GM13976 (cell line): ENCODE results near the gene SRRM4.

Experiments
- DNase-seq: peaks from one replicate; pipeline ENCODE4 v3.0.0; 2012; ENCODE audit warnings: low spot score
- in situ Hi-C: fragments of 300-500 bp; cut with MboI; formaldehyde crosslinking; loops from one replicate; pipeline ENCODE4 v1.12.0; 2022; ENCODE audit warnings: low sequenced_read_pairs, mixed read lengths, inconsistent platforms; ENCODE audit not compliant: unreplicated experiment
- TF ChIP-seq, protein P1 (sequence below): IDR thresholded peaks from 2 replicates; pipeline ENCODE4 v1.5.1; 2012; ENCODE audit warnings: borderline replicate concordance, mild to moderate bottlenecking; ENCODE audit not compliant: insufficient read depth; ENCODE audit errors: extremely low read depth, missing control alignments, control extremely low read depth

SRRM4 gene

DNA sequence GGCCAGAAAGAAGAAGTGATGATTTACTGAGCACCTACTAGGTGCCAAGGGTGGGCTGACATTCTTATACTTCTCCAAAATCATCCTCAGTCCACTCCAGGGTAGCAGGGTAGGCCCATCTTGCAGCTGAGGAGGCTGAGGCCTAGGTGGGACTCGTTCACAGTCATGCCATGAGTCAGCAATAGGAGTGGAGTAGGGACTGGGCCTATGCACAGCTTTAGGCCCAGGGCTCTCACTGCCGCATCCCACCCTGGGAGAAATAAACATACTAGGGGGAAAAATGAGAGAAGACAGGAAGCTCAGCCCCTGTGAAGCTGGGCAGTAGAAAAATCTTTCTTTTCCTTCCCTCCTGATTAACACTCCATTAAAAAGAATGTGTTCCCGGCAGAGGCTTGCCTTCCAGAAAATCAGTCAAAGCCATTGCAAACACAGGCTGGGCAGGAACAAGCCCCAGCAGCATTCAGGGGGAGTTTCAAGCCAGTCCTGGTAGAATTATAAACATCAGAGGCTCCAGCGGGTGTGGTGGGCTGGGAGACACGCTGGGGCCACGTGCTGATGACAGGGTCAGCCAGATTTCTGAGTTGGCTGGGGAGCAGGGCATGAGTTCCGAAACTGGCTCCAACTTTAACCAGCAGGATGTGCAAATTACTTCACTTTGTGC is 199.2 kb downstream of the SRRM4 start:
- in situ Hi-C loops: no loop called here
- TF ChIP-seq, protein P1, sequence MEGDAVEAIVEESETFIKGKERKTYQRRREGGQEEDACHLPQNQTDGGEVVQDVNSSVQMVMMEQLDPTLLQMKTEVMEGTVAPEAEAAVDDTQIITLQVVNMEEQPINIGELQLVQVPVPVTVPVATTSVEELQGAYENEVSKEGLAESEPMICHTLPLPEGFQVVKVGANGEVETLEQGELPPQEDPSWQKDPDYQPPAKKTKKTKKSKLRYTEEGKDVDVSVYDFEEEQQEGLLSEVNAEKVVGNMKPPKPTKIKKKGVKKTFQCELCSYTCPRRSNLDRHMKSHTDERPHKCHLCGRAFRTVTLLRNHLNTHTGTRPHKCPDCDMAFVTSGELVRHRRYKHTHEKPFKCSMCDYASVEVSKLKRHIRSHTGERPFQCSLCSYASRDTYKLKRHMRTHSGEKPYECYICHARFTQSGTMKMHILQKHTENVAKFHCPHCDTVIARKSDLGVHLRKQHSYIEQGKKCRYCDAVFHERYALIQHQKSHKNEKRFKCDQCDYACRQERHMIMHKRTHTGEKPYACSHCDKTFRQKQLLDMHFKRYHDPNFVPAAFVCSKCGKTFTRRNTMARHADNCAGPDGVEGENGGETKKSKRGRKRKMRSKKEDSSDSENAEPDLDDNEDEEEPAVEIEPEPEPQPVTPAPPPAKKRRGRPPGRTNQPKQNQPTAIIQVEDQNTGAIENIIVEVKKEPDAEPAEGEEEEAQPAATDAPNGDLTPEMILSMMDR: no peak
- no peak for DNase-seq

DNA sequence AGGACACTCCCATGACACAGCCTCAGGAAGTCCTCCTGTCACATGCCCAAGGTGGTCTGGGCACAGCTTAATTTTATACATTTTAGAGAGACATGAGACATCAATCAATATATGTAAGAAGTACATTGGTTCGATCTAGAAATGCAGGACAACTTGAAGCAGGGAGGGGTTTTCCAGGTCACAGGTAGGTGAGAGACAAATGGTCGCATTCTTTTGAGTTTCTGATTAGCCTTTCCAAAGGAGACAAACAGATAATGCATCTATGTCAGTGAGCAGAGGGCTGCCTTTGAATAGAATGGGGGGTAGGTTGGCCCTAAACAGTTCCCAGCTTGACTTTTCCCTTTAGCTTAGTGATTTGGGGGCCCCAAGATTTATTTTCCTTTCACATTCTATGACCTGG is 199.9 kb downstream of the SRRM4 start:
- TF ChIP-seq, protein P1: no peak
- in situ Hi-C loops: no loop called here
- DNase-seq: no peak

DNA sequence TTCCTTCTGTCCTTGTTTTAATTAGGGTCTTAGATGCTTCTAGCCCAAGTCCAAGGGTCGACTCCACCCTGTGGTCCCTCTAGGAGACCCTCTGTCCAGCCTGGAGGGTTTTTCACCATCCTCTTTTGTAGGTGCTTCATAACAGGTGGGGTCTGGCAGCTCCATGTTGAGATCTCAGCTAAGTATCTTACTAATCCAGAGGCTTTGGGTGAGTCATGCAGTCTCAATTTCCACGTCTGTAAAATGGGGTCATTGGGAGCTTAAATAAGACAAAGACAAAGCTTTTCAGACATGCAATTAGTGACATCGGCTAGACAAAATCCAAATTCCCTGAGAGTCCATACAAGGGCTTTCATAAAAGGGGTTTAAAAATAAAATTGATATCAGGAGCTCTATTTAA is 200.6 kb downstream of the SRRM4 start:
- in situ Hi-C loops: no loop called here
- TF ChIP-seq, protein P1: no peak
- no peak for DNase-seq

DNA sequence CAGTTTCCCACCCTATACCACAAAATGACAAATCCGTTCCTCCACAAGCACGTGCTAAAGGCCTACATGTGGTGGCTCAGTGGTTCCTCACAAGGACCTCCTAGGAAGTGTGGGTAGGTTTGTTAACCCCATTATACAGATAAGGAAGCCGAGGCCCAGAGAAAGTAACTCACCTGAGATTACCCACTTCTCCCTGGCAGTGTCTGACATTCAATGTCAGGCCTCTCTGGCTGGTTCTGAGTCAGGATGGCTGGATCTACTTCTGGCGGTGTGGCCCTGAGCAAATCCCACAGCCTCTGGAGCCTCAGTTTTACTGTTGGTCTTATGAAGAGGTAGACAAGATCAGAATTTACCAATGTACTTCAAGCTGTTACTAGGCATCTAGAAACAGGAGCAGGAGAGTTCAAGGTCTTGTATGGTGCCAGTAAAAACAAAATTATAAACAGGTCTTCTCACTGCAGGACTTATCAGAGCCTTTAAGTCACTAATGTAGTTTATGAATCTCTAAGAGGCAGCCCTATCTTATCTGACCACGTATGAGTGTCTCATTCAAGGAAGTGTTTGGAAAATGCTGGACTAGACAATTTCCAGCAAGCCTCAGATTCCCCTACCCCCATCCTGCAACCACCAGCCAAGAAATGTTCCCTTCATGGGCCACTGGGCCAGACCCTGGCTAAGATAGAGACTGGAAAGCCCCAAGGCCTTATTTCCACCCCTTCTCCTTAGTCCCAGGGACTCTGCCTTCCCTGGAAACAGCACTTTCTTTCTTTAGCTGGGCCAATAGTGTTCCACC is 201.6 kb downstream of the SRRM4 start:
- in situ Hi-C loops: no loop called here
- TF ChIP-seq, protein P1: no peak
- no peak for DNase-seq

DNA sequence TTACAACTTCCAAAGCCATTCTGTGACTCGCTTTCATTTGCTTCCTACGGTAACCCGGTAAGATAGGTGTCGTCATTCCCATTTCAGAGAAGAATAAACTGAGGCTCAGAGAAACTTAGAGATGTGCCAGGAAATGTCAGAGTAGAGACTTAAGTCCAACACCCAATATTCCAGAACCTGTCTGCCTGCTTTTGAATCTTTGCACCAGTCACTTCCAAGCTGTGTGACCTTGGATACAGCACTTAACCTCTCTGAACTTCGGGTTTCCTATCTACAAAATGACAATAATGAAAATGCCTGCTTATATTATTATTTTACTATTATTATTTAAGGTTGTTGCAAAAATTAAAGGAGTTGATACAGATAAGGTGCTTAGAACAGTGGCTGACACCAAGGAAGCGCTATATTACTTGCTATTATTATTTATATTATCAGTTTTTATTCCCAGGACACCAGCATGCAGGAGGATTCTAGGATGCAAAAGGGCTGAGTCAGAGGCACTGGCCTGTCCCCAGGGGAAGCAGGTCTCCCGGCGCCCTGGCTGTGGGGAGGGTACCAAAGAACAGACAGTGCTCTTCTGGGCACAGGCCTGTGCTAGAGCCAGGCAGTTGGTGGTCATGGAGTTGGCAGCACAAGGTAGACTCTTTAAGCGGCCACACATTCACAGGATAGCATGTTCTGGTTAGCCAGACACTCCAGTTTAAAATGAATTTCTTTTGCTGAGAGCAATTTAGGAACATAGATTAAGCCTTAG is 202.8 kb downstream of the SRRM4 start:
- DNase-seq: no peak
- TF ChIP-seq, protein P1: no peak
- in situ Hi-C loops: no loop called here

DNA sequence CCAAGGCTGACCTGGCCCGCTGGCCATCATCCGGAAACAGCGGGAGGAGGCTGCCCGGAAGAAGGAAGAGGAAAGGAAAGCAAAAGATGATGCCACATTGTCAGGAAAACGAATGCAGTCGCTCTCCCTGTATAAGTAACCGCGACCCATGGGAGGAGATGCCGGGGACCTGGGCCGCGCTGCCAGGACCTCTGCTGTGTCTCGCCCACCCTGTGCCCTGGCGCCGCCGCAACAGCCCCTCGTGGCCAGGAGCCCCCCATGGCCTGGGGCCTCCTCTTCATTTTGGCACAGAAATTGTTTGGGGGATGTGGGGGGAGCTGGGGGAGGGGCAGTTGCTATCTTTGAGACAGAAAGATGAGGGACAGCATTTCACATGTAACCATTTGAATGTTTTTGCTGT is 213.9 kb downstream of the SRRM4 start:
- in situ Hi-C loops: no loop called here
- TF ChIP-seq, protein P1: no peak
- no peak for DNase-seq
